K562 (cell line): ENCODE data around the gene IL24. TPM values are rescaled to one million over a fixed set of nuclear protein-coding genes. Genes with fewer than 3 reads are reported as not detected.

Source experiments
- ATAC-seq: fragments of 200-7000 bp; cut with Tn5 transposase; 3 replicates; pipeline ENCODE4 v1.9.1; 2020; ENCODE audit warnings: moderate library complexity
- BruUV-seq: library from RNA; stranded (reverse); fragments of 400-500 nt; replicated peaks from 2 replicates; lab custom pipeline; 2021; lab: Mats Ljungman, UMichigan
- CTCF ChIA-PET: fragments of 300-600 bp; formaldehyde crosslinking; extraction: SDS; loops from one replicate; lab custom pipeline; 2021; ENCODE audit warnings: low intra/inter-chr PET ratio; lab: Yijun Ruan, JAX
- POLR2A ChIA-PET: fragments of 300-600, 350-650 bp; sonication (Branson Sonifier 250); formaldehyde crosslinking; extraction: SDS; loops from one replicate; lab custom pipeline; 2021; ENCODE audit warnings: antibody characterized with exemption, inconsistent platforms; lab: Yijun Ruan, JAX
- DNase-seq, 4 experiments: peaks; one replicate each; pipeline versions ENCODE4 v3.0.0 to v3.0.0-alpha.2; 2011 to 2018; ENCODE audit warnings: low spot score in 3 of 4, mixed read lengths in 3 of 4; ENCODE audit errors: extremely low read depth in 1 of 4
- FAIRE-seq: peaks from 2 replicates; lab custom pipeline; 2011; peaks lifted over from hg19 to GRCh38; lab: Jason Lieb, UNC
- H2AFZ ChIP-seq: 2 replicates; pipeline ENCODE4 v1.6.0; 2011; ENCODE audit warnings: low read depth, low read length, control low read depth, inconsistent platforms
- H3K27ac ChIP-seq: fragments of 200-600 bp; 3 replicates; pipeline ENCODE4 v1.8.0; 2011; ENCODE audit warnings: low read depth, mild to moderate bottlenecking, control low read depth, inconsistent platforms, low read length, moderate library complexity, mixed read lengths; ENCODE audit errors: extremely low read depth
- H3K27me3 ChIP-seq, 2 experiments: fragments of 300-600 bp in 1 of 2; 2 replicates in 1 of 2; 3 replicates in 1 of 2; pipeline versions ENCODE4 v1.6.0 to v1.8.0; 2011; ENCODE audit warnings: inconsistent platforms in 2 of 2, low read length in 2 of 2, mild to moderate bottlenecking in 1 of 2, mixed read lengths in 1 of 2, moderate library complexity in 1 of 2; ENCODE audit not compliant: control insufficient read depth in 2 of 2, insufficient read depth in 2 of 2
- H3K36me3 ChIP-seq: fragments of 300-600 bp; 3 replicates; pipeline ENCODE4 v1.8.0; 2011; ENCODE audit warnings: mild to moderate bottlenecking, low read length, inconsistent platforms; ENCODE audit not compliant: control insufficient read depth, insufficient read depth
- H3K4me1 ChIP-seq, 2 experiments: fragments of 200-600 bp in 1 of 2; replicated peaks in 1 of 2; 2 replicates in 1 of 2; 3 replicates in 1 of 2; pipeline versions ENCODE4 v1.5.1 to v1.8.0; 2011; ENCODE audit warnings: inconsistent platforms in 2 of 2, low read length in 2 of 2, mild to moderate bottlenecking in 1 of 2, mixed read lengths in 1 of 2, moderate library complexity in 1 of 2; ENCODE audit not compliant: control insufficient read depth in 2 of 2, insufficient read depth in 2 of 2
- H3K4me2 ChIP-seq: 2 replicates; pipeline ENCODE4 v1.6.1; 2011; ENCODE audit warnings: low read length, control low read depth, inconsistent platforms, mixed read lengths; ENCODE audit not compliant: insufficient read depth
- H3K4me3 ChIP-seq: fragments of 200-600 bp; sonication (generic), shearing (Covaris generic); 2 replicates; pipeline ENCODE4 v1.5.1; 2016; ENCODE audit warnings: control low read depth, inconsistent platforms
- H3K79me2 ChIP-seq: fragments of 200-600 bp; 3 replicates; pipeline ENCODE4 v1.8.0; 2011; ENCODE audit warnings: low read length, inconsistent platforms; ENCODE audit not compliant: control insufficient read depth, insufficient read depth
- H3K9ac ChIP-seq, 2 experiments: 2 replicates each; pipeline versions ENCODE4 v1.6.0 to v1.6.1; 2011; ENCODE audit warnings: low read depth in 2 of 2, low read length in 2 of 2, control low read depth in 1 of 2, inconsistent platforms in 1 of 2, mild to moderate bottlenecking in 1 of 2, mixed read lengths in 1 of 2; ENCODE audit not compliant: insufficient read depth in 1 of 2
- H3K9me1 ChIP-seq: one replicate; pipeline ENCODE4 v1.6.0; 2011; ENCODE audit warnings: inconsistent platforms, mild to moderate bottlenecking, low read length, moderate library complexity; ENCODE audit not compliant: control insufficient read depth, insufficient read depth
- H3K9me3 ChIP-seq: replicated peaks from 2 replicates; pipeline ENCODE4 v1.5.1; 2011; ENCODE audit warnings: low read depth, low read length, inconsistent platforms; ENCODE audit not compliant: control insufficient read depth, insufficient read depth
- H4K20me1 ChIP-seq: replicated peaks from 2 replicates; pipeline ENCODE4 v1.6.1; 2011; ENCODE audit warnings: low read length, inconsistent platforms, mixed read lengths; ENCODE audit not compliant: control insufficient read depth, insufficient read depth
- BRF1 ChIP-seq: IDR thresholded peaks from 3 replicates; pipeline ENCODE4 v1.6.1; 2011; ENCODE audit warnings: borderline replicate concordance, mild to moderate bottlenecking; ENCODE audit not compliant: insufficient read length; ENCODE audit errors: extremely low read depth
- FOXJ2 ChIP-seq: fragments of 200-800 bp; sonication (Bioruptor generic); IDR thresholded peaks from 2 replicates; pipeline ENCODE4 v1.6.1; 2016; ENCODE audit warnings: missing genetic modification characterization, missing compliant biosample characterization
- FOXK1 ChIP-seq: sonication (generic); formaldehyde crosslinking; IDR thresholded peaks from 2 replicates; pipeline ENCODE4 v1.8.0; 2022; ENCODE audit warnings: missing genetic modification reagents, mild to moderate bottlenecking, borderline replicate concordance
- HDAC3 ChIP-seq: fragments of 450-650 bp; IDR thresholded peaks from 2 replicates; pipeline ENCODE4 v1.6.1; 2018; ENCODE audit warnings: borderline replicate concordance, mild to moderate bottlenecking, moderate library complexity; ENCODE audit not compliant: partially characterized antibody
- HMG20A ChIP-seq: fragments of 450-650 bp; formaldehyde crosslinking; conservative IDR thresholded peaks from 2 replicates; pipeline ENCODE4 v1.4.0; 2020; ENCODE audit warnings: mild to moderate bottlenecking, mixed read lengths
- HMGXB4 ChIP-seq: sonication (generic); formaldehyde crosslinking; IDR thresholded peaks from 2 replicates; pipeline ENCODE4 v1.8.1; 2023; ENCODE audit warnings: mild to moderate bottlenecking, missing genetic modification reagents
- HSF4 ChIP-seq: fragments of 250-450 bp; sonication (Bioruptor Pico); IDR thresholded peaks from 2 replicates; pipeline ENCODE4 v2.1.2; 2022; ENCODE audit warnings: mild to moderate bottlenecking, moderate library complexity, borderline replicate concordance
- KAT7 ChIP-seq: sonication (generic); formaldehyde crosslinking; IDR thresholded peaks from 2 replicates; pipeline ENCODE4 v1.8.0; 2022; ENCODE audit warnings: missing genetic modification reagents, mild to moderate bottlenecking, borderline replicate concordance
- L3MBTL2 ChIP-seq: fragments of 450-650 bp; IDR thresholded peaks from 2 replicates; pipeline ENCODE4 v1.6.1; 2016; ENCODE audit warnings: mild to moderate bottlenecking, moderate library complexity
- MCM2 ChIP-seq: fragments of 450-650 bp; IDR thresholded peaks from 2 replicates; pipeline ENCODE4 v1.6.1; 2017; ENCODE audit warnings: low read depth, mild to moderate bottlenecking
- SAFB ChIP-seq: fragments of 200-400 bp; formaldehyde crosslinking; IDR thresholded peaks from 2 replicates; pipeline ENCODE4 v1.6.1; 2017; ENCODE audit warnings: low read depth, low read length, borderline replicate concordance
- SMAD3 ChIP-seq: fragments of 450-650 bp; formaldehyde crosslinking; conservative IDR thresholded peaks from 2 replicates; pipeline ENCODE4 v1.4.0; 2020; ENCODE audit warnings: mild to moderate bottlenecking
- TAF15 ChIP-seq: fragments of 200-400 bp; formaldehyde crosslinking; IDR thresholded peaks from 2 replicates; pipeline ENCODE4 v1.6.1; 2017; ENCODE audit warnings: mild to moderate bottlenecking, low read depth, low read length, moderate library complexity
- THRA ChIP-seq: fragments of 450-650 bp; IDR thresholded peaks from 2 replicates; pipeline ENCODE4 v1.6.1; 2017; ENCODE audit warnings: mild to moderate bottlenecking, moderate library complexity
- ZBTB26 ChIP-seq: fragments of 450-650 bp; formaldehyde crosslinking; IDR thresholded peaks from 2 replicates; pipeline ENCODE4 v1.4.0; 2022; ENCODE audit warnings: missing genetic modification characterization
- ZNF12 ChIP-seq: sonication (generic); formaldehyde crosslinking; IDR thresholded peaks from 2 replicates; pipeline ENCODE4 v1.4.0; 2020; ENCODE audit warnings: mild to moderate bottlenecking, missing genetic modification reagents
- ZNF133 ChIP-seq: fragments of 250-450 bp; sonication (Bioruptor Pico); IDR thresholded peaks from 2 replicates; pipeline ENCODE4 v1.4.0; 2020; ENCODE audit warnings: mild to moderate bottlenecking
- ZNF511 ChIP-seq: sonication (generic); formaldehyde crosslinking; IDR thresholded peaks from 2 replicates; pipeline ENCODE4 v1.8.0; 2022; ENCODE audit warnings: mild to moderate bottlenecking, missing genetic modification reagents
- ZNF717 ChIP-seq: fragments of 250-450 bp; sonication (Bioruptor Pico); IDR thresholded peaks from 2 replicates; pipeline ENCODE4 v1.5.0; 2021
- WGBS: fragments of 100-300 bp; shearing (Covaris generic); methylation state at CpG from one replicate; pipeline ENCODE4 v1.1.6; 2016; ENCODE audit warnings: low coverage, mixed read lengths; ENCODE audit not compliant: insufficient coverage; ENCODE audit errors: missing lambda C conversion rate; 5-methylcytosine and 5-hydroxymethylcytosine counted together
- in situ Hi-C: fragments of 300-500 bp; cut with MboI; formaldehyde crosslinking; loops from 4 replicates; pipeline ENCODE4 v1.15.0; 2018; ENCODE audit warnings: inconsistent platforms, mixed read lengths
- intact Hi-C: fragments of 100-400 bp; cut with micrococcal nuclease; formaldehyde crosslinking; loops from 2 replicates; pipeline ENCODE4 v1.14.2; 2022
- polyA plus RNA-seq, 8 experiments: library from polyadenylated mRNA; depleted of rRNA in 4 of 8; stranded (reverse) in 5 of 8; unstranded in 3 of 8; fragments of >200 nt; fragmentation: Nextera tagmentation in 2 of 8; fragmentation: Illumina TruSeq in 1 of 8; extraction: Ambion mirVana in 2 of 8; extraction: Trizol in 1 of 8; gene quantifications; 2 replicates each; pipeline versions ENCODE4 v1.2.1 to v1.2.3, GENCODE V29; 2011 to 2014; ENCODE audit warnings: inconsistent platforms in 1 of 8, missing spikeins in 1 of 8
- total RNA-seq, 7 experiments: library from RNA; depleted of rRNA in 6 of 7; stranded (reverse); fragments of >200 nt in 6 of 7; fragmentation: Illumina TruSeq in 2 of 7; extraction: Trizol in 2 of 7; gene quantifications; 2 replicates each; pipeline versions ENCODE4 v1.2.1 to v1.2.3, GENCODE V29; 2011 to 2021; ENCODE audit warnings: low replicate concordance in 1 of 7

The IL24 gene
- total and polyA plus RNA-seq, 9 of the 15 experiments (the other 6 are each of a cell fraction or from before 2014, with no cell fraction given), result 0.04 to 0.19 TPM; not detected in 7

DNA sequence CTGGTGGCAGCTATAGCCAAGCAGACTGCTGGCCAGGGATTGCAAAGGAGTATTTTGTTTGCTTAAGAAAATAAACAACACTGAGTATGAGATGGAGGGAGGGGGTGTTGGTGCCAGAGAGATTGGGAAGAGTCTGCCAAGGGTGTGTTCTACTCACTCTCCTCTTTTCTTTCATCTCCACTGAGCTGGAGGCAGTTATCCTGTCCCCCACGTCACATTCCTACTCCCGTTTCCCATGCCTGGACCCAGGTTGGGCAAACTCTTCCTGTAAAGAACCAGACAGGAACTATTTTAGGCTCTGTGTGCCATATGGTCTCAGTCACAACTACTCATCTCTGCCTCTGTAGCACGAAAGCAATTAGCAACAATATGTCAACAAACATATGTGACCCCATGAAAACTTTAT, 1.4 kb upstream of the IL24 start (continued):
- TF ChIP-seq THRA (no peak), HDAC3 (no peak), HSF4 (CRISPR knock-in tag) (no peak), KAT7 (CRISPR knock-in tag) (no peak), SAFB (no peak), HMG20A (CRISPR knock-in tag) (no peak), ZNF717 (CRISPR knock-in tag) (no peak), SMAD3 (no peak)
- TF ChIP-seq, all 486 proteins: peak for 0

DNA sequence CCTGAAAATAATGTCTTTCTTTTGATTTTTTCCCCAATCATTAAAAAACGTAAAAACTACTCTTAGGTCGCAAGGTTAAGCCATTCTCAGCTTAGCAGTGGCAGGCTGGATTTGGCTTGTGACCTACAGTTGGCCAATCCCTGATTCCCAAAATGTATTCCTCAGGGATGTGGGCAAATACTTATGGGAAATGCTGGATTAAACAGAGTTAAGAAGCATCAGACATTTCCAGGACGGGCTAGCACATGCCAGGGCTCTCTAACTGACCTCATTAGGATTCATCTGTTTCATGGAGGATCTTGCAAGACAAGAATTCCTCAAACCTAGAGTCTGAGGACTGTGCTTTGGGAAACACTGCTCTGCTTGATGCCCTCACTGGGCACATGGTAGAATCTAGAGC, 982 bp upstream of the IL24 start:
- in situ Hi-C loops (no loop called here), intact Hi-C loops (no loop called here)
- Histone ChIP-seq H3K4me1 (no peaks in the 10 kb centered on the region; a peak in 1 of 5 replicates), H3K27me3 (peaks cover 48 to 63% of the 10 kb centered on the region in 2 experiments), H3K36me3 (no peaks in the 10 kb centered on the region), H3K79me2 (no peaks in the 10 kb centered on the region), H3K9ac (no peak overlapping the region), H3K4me2 (no peak overlapping the region), H3K27ac (no peak overlapping the region), H2AFZ (no peak overlapping the region), H3K9me1 (no peaks in the 10 kb centered on the region), H4K20me1 (no peaks in the 10 kb centered on the region), H3K9me3 (no peaks in the 10 kb centered on the region), H3K4me3 (no peak overlapping the region)
- no peak for DNase-seq
- ChIA-PET CTCF (interaction anchor here (0.6 kb wide), 1 partner anchor 12 kb away, joined by 3 read pairs; no protein-coding TSS in a partner anchor), POLR2A (interaction anchor here (0.6 to 0.8 kb wide), 2 partner anchors 157 to 214 kb away, joined by 3 to 4 read pairs; no protein-coding TSS in a partner anchor)
- WGBS, result 8% methylated on average over 3 of the region's 3 CpGs
- ATAC-seq, result no peak
- no TSS peak for BruUV-seq
- FAIRE-seq, result no peak
- no peak for TF ChIP-seq MCM2
- TF ChIP-seq FOXJ2, result no peak
- TF ChIP-seq ZBTB26 (CRISPR knock-in tag), result no peak
- TF ChIP-seq ZNF511, result no peak
- no peak for TF ChIP-seq ZNF133
- TF ChIP-seq FOXK1 (CRISPR knock-in tag), result no peak
- TF ChIP-seq L3MBTL2, result no peak
- no peak for TF ChIP-seq ZNF12
- TF ChIP-seq HMGXB4 (CRISPR knock-in tag), result no peak
- TF ChIP-seq TAF15, result no peak
- TF ChIP-seq BRF1, result no peak
